A549 (cell line): ENCODE measurements around the gene SCNN1A. TPM values are rescaled to one million over a fixed set of nuclear protein-coding genes. Genes with fewer than 3 reads are reported as not detected.

ENCODE experiments used
- ATAC-seq, 2 experiments: fragments of 200-7000 bp in 1 of 2; fragments of >200 bp in 1 of 2; cut with Nextera tagmentation in 1 of 2; cut with Tn5 transposase in 1 of 2; 3 replicates each; pipeline versions ENCODE4 v1.8.0 to v1.9.1; 2018 to 2020; ENCODE audit warnings: mild to moderate bottlenecking in 1 of 2, moderate library complexity in 1 of 2
- CTCF ChIA-PET: fragments of 300-600 bp; sonication (Branson Sonifier 250); formaldehyde crosslinking; extraction: SDS; loops from one replicate; lab custom pipeline; 2021; ENCODE audit warnings: antibody characterized with exemption, inconsistent platforms; lab: Yijun Ruan, JAX
- POLR2A ChIA-PET: fragments of 350-600 bp; formaldehyde crosslinking; extraction: SDS; loops from one replicate; lab custom pipeline; 2021; ENCODE audit warnings: antibody characterized with exemption, inconsistent platforms; lab: Yijun Ruan, JAX
- DNase-seq, 2 experiments: peaks; one replicate each; pipeline versions ENCODE4 v3.0.0 to v3.0.0-alpha.2; 2011 to 2016; ENCODE audit warnings: low read depth in 1 of 2, low spot score in 1 of 2
- FAIRE-seq: peaks from 2 replicates; lab custom pipeline; 2011; peaks lifted over from hg19 to GRCh38; lab: Jason Lieb, UNC
- H3K27ac ChIP-seq, 2 experiments: fragments of >200 bp; sonication (Bioruptor Twin); formaldehyde crosslinking; 3 replicates each; pipeline ENCODE4 v1.5.1; 2016 to 2017
- H3K4me1 ChIP-seq: fragments of >200 bp; sonication (Bioruptor Twin); formaldehyde crosslinking; 3 replicates; pipeline ENCODE4 v1.6.1; 2016
- H3K4me2 ChIP-seq: fragments of >200 bp; sonication (Bioruptor Twin); formaldehyde crosslinking; 3 replicates; pipeline ENCODE4 v1.6.1; 2016
- H3K4me3 ChIP-seq: fragments of >200 bp; sonication (Bioruptor Twin); formaldehyde crosslinking; 3 replicates; pipeline ENCODE4 v1.5.1; 2016
- H3K9me3 ChIP-seq: fragments of >200 bp; sonication (Bioruptor Twin); formaldehyde crosslinking; 3 replicates; pipeline ENCODE4 v1.6.1; 2016
- ATOH8 ChIP-seq: fragments of 250-450 bp; sonication (Bioruptor Pico); IDR thresholded peaks from 2 replicates; pipeline ENCODE4 v1.5.0; 2020; ENCODE audit warnings: low read depth, mild to moderate bottlenecking, moderate library complexity
- BCL3 ChIP-seq: fragments of >200 bp; sonication (Bioruptor Twin); formaldehyde crosslinking; IDR thresholded peaks from 3 replicates; pipeline ENCODE4 v1.6.1; 2016
- EHF ChIP-seq: fragments of 250-450 bp; sonication (Bioruptor Pico); IDR thresholded peaks from 2 replicates; pipeline ENCODE4 v1.5.0; 2020; ENCODE audit warnings: mild to moderate bottlenecking
- EP300 ChIP-seq, 2 experiments: fragments of >200 bp; sonication (Bioruptor Twin); formaldehyde crosslinking; IDR thresholded peaks; 2 replicates in 1 of 2; 3 replicates in 1 of 2; pipeline ENCODE4 v1.6.1; 2016 to 2017
- ESRRA ChIP-seq: fragments of 150-350 bp; IDR thresholded peaks from 2 replicates; pipeline ENCODE4 v1.6.1; 2014; ENCODE audit warnings: mild to moderate bottlenecking, low read length, borderline replicate concordance
- FOSB ChIP-seq: fragments of 250-450 bp; sonication (Bioruptor Pico); IDR thresholded peaks from 2 replicates; pipeline ENCODE4 v1.5.0; 2020; ENCODE audit warnings: mild to moderate bottlenecking, moderate library complexity
- FOSL2 ChIP-seq, 2 experiments: fragments of 450-650 bp in 1 of 2; fragments of >200 bp in 1 of 2; sonication (Bioruptor Twin) in 1 of 2; formaldehyde crosslinking; IDR thresholded peaks; 2 replicates each; pipeline versions ENCODE4 v1.5.0 to v1.6.1; 2016 to 2020; ENCODE audit warnings: mild to moderate bottlenecking in 1 of 2, moderate library complexity in 1 of 2
- FOXS1 ChIP-seq: fragments of 250-450 bp; sonication (Bioruptor Pico); IDR thresholded peaks from 2 replicates; pipeline ENCODE4 v1.5.0; 2020; ENCODE audit warnings: mild to moderate bottlenecking, moderate library complexity
- HDAC2 ChIP-seq: fragments of 200-600 bp; sonication (generic); IDR thresholded peaks from 2 replicates; pipeline ENCODE4 v1.6.1; 2016
- HEYL ChIP-seq: fragments of 250-450 bp; sonication (Bioruptor Pico); IDR thresholded peaks from 2 replicates; pipeline ENCODE4 v1.8.0; 2021; ENCODE audit warnings: mild to moderate bottlenecking, moderate library complexity
- JUN ChIP-seq, 2 experiments: fragments of >200 bp; sonication (Bioruptor Twin); formaldehyde crosslinking; IDR thresholded peaks; 2 replicates in 1 of 2; 3 replicates in 1 of 2; pipeline ENCODE4 v1.6.1; 2016 to 2017
- KDM1A ChIP-seq: fragments of 200-600 bp; sonication (generic); IDR thresholded peaks from 2 replicates; pipeline ENCODE4 v1.6.1; 2016; ENCODE audit warnings: low read depth, mild to moderate bottlenecking
- MAFK ChIP-seq: fragments of 450-650 bp; IDR thresholded peaks from 2 replicates; pipeline ENCODE4 v1.6.1; 2014; ENCODE audit not compliant: partially characterized antibody
- MYC ChIP-seq: IDR thresholded peaks from 2 replicates; pipeline ENCODE4 v1.6.1; 2012; ENCODE audit warnings: mild to moderate bottlenecking, inconsistent platforms, low read length, improper control_type of control experiment, borderline replicate concordance
- NFE2L2 ChIP-seq: fragments of 150-350 bp; conservative IDR thresholded peaks from 2 replicates; pipeline ENCODE4 v1.6.1; 2014; ENCODE audit warnings: low read length
- POLR2A ChIP-seq: IDR thresholded peaks from 2 replicates; pipeline ENCODE4 v1.6.1; 2012; ENCODE audit warnings: mild to moderate bottlenecking, low read length
- REST ChIP-seq: fragments of 200-600 bp; sonication (generic); IDR thresholded peaks from 2 replicates; pipeline ENCODE4 v1.6.1; 2016; ENCODE audit warnings: antibody characterized with exemption, mild to moderate bottlenecking, moderate library complexity
- SMC3 ChIP-seq: fragments of >200 bp; sonication (Bioruptor Twin); formaldehyde crosslinking; IDR thresholded peaks from 3 replicates; pipeline ENCODE4 v1.6.1; 2018; ENCODE audit warnings: inconsistent platforms
- ZFP36 ChIP-seq: fragments of 450-650 bp; IDR thresholded peaks from 2 replicates; pipeline ENCODE4 v1.6.1; 2014; ENCODE audit warnings: borderline replicate concordance; ENCODE audit not compliant: partially characterized antibody
- ZNF302 ChIP-seq: fragments of 250-450 bp; sonication (Bioruptor Pico); IDR thresholded peaks from 2 replicates; pipeline ENCODE4 v1.9.0; 2021; ENCODE audit warnings: inconsistent platforms, mild to moderate bottlenecking, moderate library complexity
- WGBS: methylation state at CpG from one replicate; pipeline ENCODE4 v1.1.6; 2017; ENCODE audit errors: missing lambda C conversion rate; 5-methylcytosine and 5-hydroxymethylcytosine counted together
- polyA plus RNA-seq, 4 experiments: library from polyadenylated mRNA; depleted of rRNA in 3 of 4; stranded (reverse); fragments of >200 nt; fragmentation: RNase III in 1 of 4; extraction: RNeasy Plus Mini Kit Qiagen cat#74134 plus additional on column Dnase treatment in 1 of 4; gene quantifications; 2 replicates in 3 of 4; 3 replicates in 1 of 4; pipeline ENCODE4 v1.2.3, GENCODE V29; 2011 to 2017

The SCNN1A gene
- polyA plus RNA-seq, 2 of the 4 experiments (the other 2 are of a cell fraction), result 6.0 to 7.0 TPM

- DNase-seq, result peak in 1 of 2 experiments; percentile 29
- ATAC-seq, result no peak
- ChIA-PET CTCF (interaction anchor here (6.1 kb wide), 1 partner anchor 45 kb away, joined by 48 read pairs; no protein-coding TSS in a partner anchor), POLR2A (interaction anchor here (0.7 to 0.8 kb wide), 2 partner anchors 50 to 84 kb away, joined by 3 read pairs; partner anchors contain the start of gene VAMP1)
- TF ChIP-seq POLR2A (no peak), ESRRA (no peak), ZNF302 (CRISPR knock-in tag) (no peak), SMC3 (no peak), ZFP36 (no peak), NFE2L2 (no peak), FOSB (no peak), REST (no peak), MAFK (no peak), KDM1A (no peak), EHF (CRISPR knock-in tag) (no peak)
- peaks cover 21% of the 10 kb centered on the region for H3K4me1 ChIP-seq
- peaks cover 8% of the 10 kb centered on the region; the same call in 1 of the 3 replicates for H3K9me3 ChIP-seq
- H3K4me2 ChIP-seq, result peak overlapping the region; percentile 54
- peak; percentile 23 for FAIRE-seq
- WGBS, result 24% methylated on average over 4 of the region's 4 CpGs
- H3K4me3 ChIP-seq, result no peak overlapping the region
- peak overlapping the region; percentile 8 to 64; a peak in 4 of 6 replicates for H3K27ac ChIP-seq
These were observed 45.0 kb upstream of the SCNN1A start for GRCh38 chr12:6420364-6420763.

GRCh38 chr12:6418796-6419195 is 43.4 kb upstream of the SCNN1A start:
- FAIRE-seq (no peak), DNase-seq (no peak), ATAC-seq (no peak)
- POLR2A ChIA-PET, result interaction anchor here (1.0 kb wide), 1 partner anchor 52 kb away, joined by 3 read pairs; the partner anchor contains the start of gene VAMP1
- no peak overlapping the region for H3K27ac ChIP-seq
- TF ChIP-seq BCL3 (no peak), HDAC2 (no peak), REST (no peak), ZFP36 (no peak), FOXS1 (CRISPR knock-in tag) (no peak), ATOH8 (CRISPR knock-in tag) (no peak), JUN (IDR thresholded peaks at IDR 0.05) (no peak), MYC (no peak), HEYL (CRISPR knock-in tag) (no peak), POLR2A (no peak), EP300 (IDR thresholded peaks at IDR 0.05) (no peak), FOSL2 (IDR thresholded peaks at IDR 0.05) (no peak), FOSL2 (CRISPR knock-in tag; IDR thresholded peaks at IDR 0.05) (no peak)
- peaks cover 19% of the 10 kb centered on the region for H3K4me1 ChIP-seq
- no peak overlapping the region for H3K4me2 ChIP-seq
- peaks cover 8% of the 10 kb centered on the region; the same call in 1 of the 3 replicates for H3K9me3 ChIP-seq
- no peak overlapping the region for H3K4me3 ChIP-seq
- CTCF ChIA-PET, result interaction anchor here (0.6 to 6.1 kb wide), 6 partner anchors 10 to 119 kb away, joined by 3 to 48 read pairs (median 5); no protein-coding TSS in a partner anchor
- WGBS, result 92% methylated on average over 6 of the region's 6 CpGs
